PC-9 (cell line): ENCODE results near the gene C9orf85.

Source experiments
- CTCF ChIP-seq: fragments of 200-600 bp; sonication (generic); conservative IDR thresholded peaks from 2 replicates; pipeline ENCODE4 v1.6.1; 2017; ENCODE audit warnings: mixed run types, antibody characterized with exemption, mild to moderate bottlenecking, moderate library complexity
- EZH2 ChIP-seq: fragments of 200-600 bp; sonication (generic); IDR thresholded peaks from 2 replicates; pipeline ENCODE4 v1.8.0; 2017; ENCODE audit warnings: antibody characterized with exemption, low read depth

GRCh38 chr9:71909887-71910649, 1.4 kb upstream of the C9orf85 start:
- TF ChIP-seq EZH2 (no peak), CTCF (no peak)
